ENCODE data around the gene STAM2.
"Not testable (repeated sequence)": the region's sequence is repeated elsewhere in the genome, so short reads cannot be mapped to it uniquely, and the experiment has no call there.

Gene STAM2

GRCh38 chr2:152200565-152201465 is 25.3 kb upstream of the STAM2 start:
- no peak overlapping the region for H3K4me3 ChIP-seq (ENCODE audit: low read depth, low read length)
- TF ChIP-seq CTCF (IDR thresholded peaks at IDR 0.05; ENCODE audit: low read depth, low read length, missing control alignments): no peak
- DNase-seq (ENCODE audit: low read depth): no peak

GRCh38 chr2:152200101-152200500 is 24.5 kb upstream of the STAM2 start:
- no peak for TF ChIP-seq CTCF (IDR thresholded peaks at IDR 0.05; ENCODE audit: low read depth, low read length, missing control alignments)
- DNase-seq (ENCODE audit: low read depth): no peak
- H3K4me3 ChIP-seq (ENCODE audit: low read depth, low read length): no peak overlapping the region

- no peak for TF ChIP-seq CTCF (IDR thresholded peaks at IDR 0.05; ENCODE audit: low read depth, low read length, missing control alignments)
- no peak for DNase-seq (ENCODE audit: low read depth)
- H3K4me3 ChIP-seq (ENCODE audit: low read depth, low read length): no peak overlapping the region
These were observed 22.9 kb upstream of the STAM2 start for GRCh38 chr2:152198499-152198898.

- not testable (repeated sequence) for DNase-seq (ENCODE audit: low read depth)
These were observed 22.1 kb upstream of the STAM2 start for GRCh38 chr2:152197508-152198284.

GRCh38 chr2:152189622-152190495 is 14.3 kb upstream of the STAM2 start:
- no peak for DNase-seq (ENCODE audit: low read depth)
- TF ChIP-seq CTCF (IDR thresholded peaks at IDR 0.05; ENCODE audit: low read depth, low read length, missing control alignments): peak; percentile 66
- H3K4me3 ChIP-seq (ENCODE audit: low read depth, low read length): no peak overlapping the region

More at GRCh38 chr2:152197508-152198284, 22.1 kb upstream of the STAM2 start:
- H3K4me3 ChIP-seq (ENCODE audit: low read depth, low read length): not testable (repeated sequence)

- not testable (repeated sequence) for DNase-seq (ENCODE audit: low read depth); H3K4me3 ChIP-seq (ENCODE audit: low read depth, low read length)
These were observed 11.2 kb upstream of the STAM2 start for GRCh38 chr2:152186808-152187207.

GRCh38 chr2:152186262-152186661 is 10.7 kb upstream of the STAM2 start:
- H3K4me3 ChIP-seq (ENCODE audit: low read depth, low read length): no peak overlapping the region
- TF ChIP-seq CTCF (IDR thresholded peaks at IDR 0.05; ENCODE audit: low read depth, low read length, missing control alignments): no peak
- no peak for DNase-seq (ENCODE audit: low read depth)
